DND-41 (cell line): ENCODE results near the gene ZNF354C.

Source experiments
- ATAC-seq: fragments of 200-7000 bp; cut with Tn5 transposase; 3 replicates; pipeline ENCODE4 v1.9.1; 2021; ENCODE audit warnings: low read depth; ENCODE audit not compliant: insufficient read depth
- DNase-seq: peaks from one replicate; pipeline ENCODE4 v3.0.0-alpha.2; 2020
- H2AFZ ChIP-seq: 2 replicates; pipeline ENCODE4 v1.6.0; 2012; ENCODE audit warnings: low read depth, low read length
- H3K27ac ChIP-seq: 2 replicates; pipeline ENCODE4 v1.5.1; 2012; ENCODE audit warnings: low read length, inconsistent platforms
- H3K27me3 ChIP-seq: fragments of 200-600 bp; sonication (generic); 2 replicates; pipeline ENCODE4 v1.6.0; 2012; ENCODE audit warnings: low read length, mild to moderate bottlenecking, inconsistent platforms; ENCODE audit not compliant: insufficient read depth, poor library complexity
- H3K36me3 ChIP-seq: 2 replicates; pipeline ENCODE4 v1.5.1; 2012; ENCODE audit warnings: low read length, inconsistent platforms; ENCODE audit not compliant: insufficient read depth
- H3K4me1 ChIP-seq: 2 replicates; pipeline ENCODE4 v1.5.1; 2012; ENCODE audit warnings: mild to moderate bottlenecking, low read length; ENCODE audit not compliant: insufficient read depth
- H3K4me2 ChIP-seq: 2 replicates; pipeline ENCODE4 v1.6.0; 2012; ENCODE audit warnings: mild to moderate bottlenecking, moderate library complexity, low read length, inconsistent platforms; ENCODE audit not compliant: insufficient read depth
- H3K4me3 ChIP-seq, 2 experiments: fragments of 200-600 bp in 1 of 2; shearing (Covaris generic) in 1 of 2; 2 replicates each; pipeline ENCODE4 v1.5.1; 2012 to 2016; ENCODE audit warnings: inconsistent platforms in 2 of 2, low read length in 2 of 2, mild to moderate bottlenecking in 2 of 2, low read depth in 1 of 2, moderate library complexity in 1 of 2
- H3K79me2 ChIP-seq: 2 replicates; pipeline ENCODE4 v1.6.0; 2012; ENCODE audit warnings: low read length, inconsistent platforms; ENCODE audit not compliant: insufficient read depth
- H3K9ac ChIP-seq: 2 replicates; pipeline ENCODE4 v1.6.0; 2012; ENCODE audit warnings: low read depth, mild to moderate bottlenecking, inconsistent platforms, low read length, moderate library complexity
- H3K9me3 ChIP-seq: 2 replicates; pipeline ENCODE4 v1.5.1; 2012; ENCODE audit warnings: low read length, moderate library complexity, mild to moderate bottlenecking, inconsistent platforms; ENCODE audit not compliant: insufficient read depth, severe bottlenecking
- H4K20me1 ChIP-seq: 2 replicates; pipeline ENCODE4 v1.6.0; 2012; ENCODE audit warnings: low read length; ENCODE audit not compliant: insufficient read depth
- EZH2 ChIP-seq: IDR thresholded peaks from 3 replicates; pipeline ENCODE4 v1.6.1; 2012; ENCODE audit warnings: borderline replicate concordance, low read depth, mild to moderate bottlenecking, moderate library complexity, low read length, inconsistent platforms; ENCODE audit not compliant: severe bottlenecking
- TF ChIP-seq, protein P1 (sequence below): IDR thresholded peaks from 2 replicates; pipeline ENCODE4 v1.5.1; 2012; ENCODE audit warnings: borderline replicate concordance, low read length, moderate library complexity, mild to moderate bottlenecking; ENCODE audit not compliant: poor library complexity, severe bottlenecking; ENCODE audit errors: extremely low read depth

ZNF354C gene

DNA sequence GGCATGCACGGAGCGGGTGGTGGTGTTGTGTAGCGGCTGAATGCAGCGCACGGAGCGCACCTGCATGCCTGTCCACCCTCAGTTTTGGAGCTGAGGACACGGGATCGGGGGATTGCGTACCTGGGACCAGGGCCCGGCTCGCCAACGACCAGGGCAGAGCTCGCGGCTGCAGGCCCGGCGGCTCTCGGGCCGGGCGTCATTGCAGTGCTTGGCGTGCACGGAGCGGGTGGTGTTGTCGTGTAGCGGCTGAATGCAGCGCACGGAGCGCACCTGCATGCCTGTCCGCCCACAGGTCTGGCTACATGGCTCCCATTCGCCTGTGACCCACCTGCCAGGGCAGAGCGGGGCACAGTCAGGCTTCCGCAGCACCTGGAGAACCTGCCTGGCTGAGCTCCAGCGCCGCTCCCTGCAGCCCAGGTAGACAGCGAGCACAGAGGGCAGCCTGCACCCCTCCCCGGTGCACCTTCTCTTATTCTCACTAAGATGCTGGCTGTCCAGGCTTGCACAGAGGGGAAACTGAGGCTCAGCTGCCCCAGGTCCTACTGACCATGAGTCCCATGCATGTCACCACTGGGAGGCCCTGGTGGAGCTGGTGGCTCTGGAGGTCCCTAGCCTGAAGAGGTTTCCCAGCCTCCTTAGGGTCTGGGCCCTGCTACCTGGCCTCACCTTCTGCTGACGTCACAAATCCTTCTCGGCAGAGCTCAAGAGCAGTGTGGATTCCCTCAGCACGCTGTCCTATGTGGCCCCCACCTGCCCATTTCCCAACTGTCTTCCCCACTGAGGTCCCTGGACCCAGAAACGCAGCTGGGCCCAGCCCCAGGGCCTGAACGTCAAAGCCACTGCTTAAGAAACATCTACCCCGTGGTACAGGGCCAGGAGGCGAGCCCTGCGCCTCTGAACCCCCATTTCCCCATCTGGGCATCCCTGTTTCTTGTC lies 64.9 kb downstream of the ZNF354C start:
- H3K79me2 ChIP-seq: no peaks in the 10 kb centered on the region
- no peak for TF ChIP-seq EZH2
- ATAC-seq (no peak), DNase-seq (no peak)
- no peak overlapping the region for H2AFZ ChIP-seq
- no peaks in the 10 kb centered on the region for H3K27me3 ChIP-seq
- no peaks in the 10 kb centered on the region for H3K36me3 ChIP-seq
- no peaks in the 10 kb centered on the region for H3K4me1 ChIP-seq
- no peaks in the 10 kb centered on the region for H3K9me3 ChIP-seq
- no peaks in the 10 kb centered on the region for H4K20me1 ChIP-seq
- H3K4me2 ChIP-seq: no peak overlapping the region
- no peak overlapping the region for H3K27ac ChIP-seq
- no peak overlapping the region for H3K4me3 ChIP-seq
- no peak overlapping the region for H3K9ac ChIP-seq

DNA sequence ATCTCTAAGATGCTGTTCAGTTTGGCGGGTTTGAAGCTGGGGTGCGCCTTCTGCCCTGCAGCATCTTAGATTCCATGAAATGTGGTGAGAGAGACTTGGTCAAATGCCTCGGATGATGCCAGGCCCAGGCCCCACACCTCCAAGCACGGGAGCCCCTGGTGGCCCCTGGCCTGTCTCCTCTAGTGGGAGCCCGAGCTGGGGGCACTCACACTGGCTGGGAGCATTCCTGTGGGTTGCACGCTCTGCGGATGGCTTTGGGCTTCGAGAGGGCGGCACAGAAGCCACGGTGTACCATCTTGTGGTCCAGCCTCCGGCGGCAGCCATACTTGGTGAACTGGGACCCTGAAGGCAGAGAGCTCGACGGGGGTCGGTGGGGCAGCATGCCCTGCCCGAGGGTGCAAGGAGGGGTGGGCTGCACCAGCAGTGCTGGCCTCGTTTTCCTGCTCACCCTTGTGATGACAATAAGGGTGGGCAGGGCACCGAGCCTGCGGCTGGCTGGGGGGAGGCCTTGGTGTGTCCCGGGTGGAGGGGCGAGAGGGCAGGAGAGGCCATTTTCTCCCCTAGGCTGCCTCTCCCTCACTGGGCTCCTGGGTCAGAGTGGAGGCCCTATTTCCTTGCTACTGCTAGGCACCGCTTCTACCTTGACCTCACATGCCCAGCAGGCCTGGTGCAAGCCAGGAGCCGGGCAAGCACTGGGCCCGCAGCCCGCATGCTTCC lies 65.8 kb downstream of the ZNF354C start:
- no peak overlapping the region for H3K27ac ChIP-seq
- no peak overlapping the region for H3K4me2 ChIP-seq
- no peaks in the 10 kb centered on the region for H3K9me3 ChIP-seq
- H3K9ac ChIP-seq: no peak overlapping the region
- ATAC-seq (no peak), DNase-seq (no peak)
- no peaks in the 10 kb centered on the region for H3K4me1 ChIP-seq
- TF ChIP-seq, protein P1, sequence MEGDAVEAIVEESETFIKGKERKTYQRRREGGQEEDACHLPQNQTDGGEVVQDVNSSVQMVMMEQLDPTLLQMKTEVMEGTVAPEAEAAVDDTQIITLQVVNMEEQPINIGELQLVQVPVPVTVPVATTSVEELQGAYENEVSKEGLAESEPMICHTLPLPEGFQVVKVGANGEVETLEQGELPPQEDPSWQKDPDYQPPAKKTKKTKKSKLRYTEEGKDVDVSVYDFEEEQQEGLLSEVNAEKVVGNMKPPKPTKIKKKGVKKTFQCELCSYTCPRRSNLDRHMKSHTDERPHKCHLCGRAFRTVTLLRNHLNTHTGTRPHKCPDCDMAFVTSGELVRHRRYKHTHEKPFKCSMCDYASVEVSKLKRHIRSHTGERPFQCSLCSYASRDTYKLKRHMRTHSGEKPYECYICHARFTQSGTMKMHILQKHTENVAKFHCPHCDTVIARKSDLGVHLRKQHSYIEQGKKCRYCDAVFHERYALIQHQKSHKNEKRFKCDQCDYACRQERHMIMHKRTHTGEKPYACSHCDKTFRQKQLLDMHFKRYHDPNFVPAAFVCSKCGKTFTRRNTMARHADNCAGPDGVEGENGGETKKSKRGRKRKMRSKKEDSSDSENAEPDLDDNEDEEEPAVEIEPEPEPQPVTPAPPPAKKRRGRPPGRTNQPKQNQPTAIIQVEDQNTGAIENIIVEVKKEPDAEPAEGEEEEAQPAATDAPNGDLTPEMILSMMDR: no peak
- no peak for TF ChIP-seq EZH2
- H3K4me3 ChIP-seq: no peak overlapping the region
- H3K36me3 ChIP-seq: no peaks in the 10 kb centered on the region
- H3K27me3 ChIP-seq: no peaks in the 10 kb centered on the region
- no peaks in the 10 kb centered on the region for H3K79me2 ChIP-seq
- no peak overlapping the region for H2AFZ ChIP-seq
- no peaks in the 10 kb centered on the region for H4K20me1 ChIP-seq

DNA sequence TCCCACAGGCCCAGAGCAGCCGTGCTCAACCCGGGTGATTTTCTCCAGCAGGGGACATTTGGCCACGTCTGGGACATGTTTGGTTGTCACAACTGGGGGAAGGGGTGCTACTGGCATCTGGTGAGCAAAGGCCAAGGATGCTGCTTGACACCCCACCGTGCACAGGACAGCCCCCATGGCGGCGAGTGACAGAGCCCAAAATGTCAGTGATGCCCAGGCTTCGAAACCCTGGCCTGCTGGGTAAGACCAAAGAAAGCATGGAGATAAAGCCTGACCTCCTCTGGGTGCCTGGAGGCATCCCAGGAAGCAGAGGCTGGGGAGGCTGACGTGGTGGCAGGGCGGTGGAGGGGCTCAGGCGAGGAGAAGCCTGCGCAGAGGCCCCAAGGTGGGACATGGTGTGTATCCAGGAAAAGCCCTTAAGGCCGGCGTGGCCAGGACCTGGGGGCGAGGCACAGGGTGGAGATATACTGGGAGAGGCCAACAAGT lies 66.4 kb downstream of the ZNF354C start:
- Histone ChIP-seq H3K9me3 (no peaks in the 10 kb centered on the region), H3K79me2 (no peaks in the 10 kb centered on the region), H3K9ac (no peak overlapping the region), H3K4me3 (no peak overlapping the region), H3K36me3 (no peaks in the 10 kb centered on the region), H2AFZ (no peak overlapping the region), H4K20me1 (no peaks in the 10 kb centered on the region), H3K27ac (no peak overlapping the region), H3K4me2 (no peak overlapping the region), H3K27me3 (no peaks in the 10 kb centered on the region), H3K4me1 (no peaks in the 10 kb centered on the region)
- ATAC-seq: no peak
- no peak for TF ChIP-seq EZH2
- TF ChIP-seq, protein P1: no peak
- no peak for DNase-seq
